HepG2 (cell line): ENCODE measurements around the gene ADGRG1. TPM values are rescaled to one million over a fixed set of nuclear protein-coding genes. Genes with fewer than 3 reads are reported as not detected.

Source experiments
- ATAC-seq: fragments of 200-7000 bp; cut with Tn5 transposase; 3 replicates; pipeline ENCODE4 v1.9.1; 2020; ENCODE audit warnings: mild to moderate bottlenecking, moderate library complexity
- BruUV-seq: library from RNA; stranded (reverse); fragments of 400-500 nt; replicated peaks from 2 replicates; lab custom pipeline; 2021; lab: Mats Ljungman, UMichigan
- CTCF ChIA-PET: fragments of 300-600 bp; formaldehyde crosslinking; extraction: SDS; loops from one replicate; lab custom pipeline; 2021; ENCODE audit warnings: low total read pairs, inconsistent platforms, low intra/inter-chr PET ratio; lab: Yijun Ruan, JAX
- POLR2A ChIA-PET: fragments of 350-600 bp; sonication (Branson Sonifier 250); formaldehyde crosslinking; loops from one replicate; lab custom pipeline; 2020; ENCODE audit warnings: antibody characterized with exemption, inconsistent platforms; lab: Yijun Ruan, JAX
- DNase-seq: peaks from one replicate; pipeline ENCODE4 v3.0.0-alpha.2; 2015; ENCODE audit warnings: low spot score
- FAIRE-seq: peaks from 3 replicates; lab custom pipeline; 2011; peaks lifted over from hg19 to GRCh38; lab: Jason Lieb, UNC
- H2AFZ ChIP-seq: one replicate; pipeline ENCODE4 v1.6.1; 2011; ENCODE audit warnings: low read length, inconsistent platforms
- H3K27ac ChIP-seq: fragments of 300-600 bp; 3 replicates; pipeline ENCODE4 v1.8.0; 2011; ENCODE audit warnings: mixed run types, mild to moderate bottlenecking, mixed read lengths, low read length, inconsistent platforms; ENCODE audit not compliant: insufficient read depth; ENCODE audit errors: extremely low read length
- H3K27me3 ChIP-seq, 2 experiments: fragments of 200-600 bp in 1 of 2; 2 replicates in 1 of 2; 3 replicates in 1 of 2; pipeline versions ENCODE4 v1.6.0 to v1.8.0; 2011; ENCODE audit warnings: low read length in 2 of 2, mild to moderate bottlenecking in 2 of 2, moderate library complexity in 2 of 2, inconsistent platforms in 1 of 2; ENCODE audit not compliant: insufficient read depth in 2 of 2, control insufficient read depth in 1 of 2
- H3K36me3 ChIP-seq, 2 experiments: fragments of 200-600 bp in 1 of 2; replicated peaks in 1 of 2; 2 replicates in 1 of 2; 3 replicates in 1 of 2; pipeline versions ENCODE4 v1.5.1 to v1.8.0; 2011; ENCODE audit warnings: low read length in 2 of 2, inconsistent platforms in 1 of 2; ENCODE audit not compliant: insufficient read depth in 2 of 2, control insufficient read depth in 1 of 2
- H3K4me1 ChIP-seq: 2 replicates; pipeline ENCODE4 v1.5.1; 2012; ENCODE audit warnings: low read length, inconsistent platforms; ENCODE audit not compliant: insufficient read depth
- H3K4me2 ChIP-seq: 2 replicates; pipeline ENCODE4 v1.6.0; 2011; ENCODE audit warnings: low read depth, low read length, inconsistent platforms
- H3K4me3 ChIP-seq, 3 experiments: fragments of 200-600 bp in 1 of 3; sonication (generic), shearing (Covaris generic) in 1 of 3; replicated peaks in 1 of 3; 2 replicates each; pipeline ENCODE4 v1.5.1; 2011 to 2016; ENCODE audit warnings: low read length in 3 of 3, inconsistent platforms in 2 of 3, low read depth in 2 of 3, mild to moderate bottlenecking in 2 of 3, control low read depth in 1 of 3, mixed read lengths in 1 of 3; ENCODE audit not compliant: insufficient read depth in 1 of 3
- H3K79me2 ChIP-seq: one replicate; pipeline ENCODE4 v1.6.1; 2011; ENCODE audit warnings: low read length, inconsistent platforms; ENCODE audit not compliant: insufficient read depth
- H3K9ac ChIP-seq: 2 replicates; pipeline ENCODE4 v1.6.0; 2011; ENCODE audit warnings: mild to moderate bottlenecking, low read depth, low read length, inconsistent platforms; ENCODE audit not compliant: insufficient read depth
- H3K9me3 ChIP-seq: 2 replicates; pipeline ENCODE4 v1.5.1; 2012; ENCODE audit warnings: mild to moderate bottlenecking, low read length
- H4K20me1 ChIP-seq: 2 replicates; pipeline ENCODE4 v1.6.0; 2011; ENCODE audit warnings: inconsistent platforms, mild to moderate bottlenecking, low read length, moderate library complexity; ENCODE audit not compliant: insufficient read depth
- DMAP1 ChIP-seq: IDR thresholded peaks from 2 replicates; pipeline ENCODE4 v1.6.1; 2016
- HMGA1 ChIP-seq: sonication (generic); formaldehyde crosslinking; conservative IDR thresholded peaks from 2 replicates; pipeline ENCODE4 v1.4.0; 2020; ENCODE audit warnings: missing genetic modification reagents
- KLF16 ChIP-seq, 2 experiments: sonication (generic) in 1 of 2; formaldehyde crosslinking in 1 of 2; IDR thresholded peaks; 2 replicates each; pipeline versions ENCODE4 v1.6.1 to v1.8.0; 2016 to 2023; ENCODE audit warnings: missing genetic modification reagents in 2 of 2, missing compliant biosample characterization in 1 of 2
- TBP ChIP-seq: sonication (generic); formaldehyde crosslinking; IDR thresholded peaks from 2 replicates; pipeline ENCODE4 v1.5.0; 2020; ENCODE audit warnings: missing genetic modification reagents
- ZNF772 ChIP-seq: sonication (generic); formaldehyde crosslinking; IDR thresholded peaks from 2 replicates; pipeline ENCODE4 v1.5.0; 2020; ENCODE audit warnings: mild to moderate bottlenecking, missing genetic modification reagents
- ZNF790 ChIP-seq: sonication (generic); formaldehyde crosslinking; IDR thresholded peaks from 2 replicates; pipeline ENCODE4 v1.8.0; 2022; ENCODE audit warnings: missing genetic modification reagents, mild to moderate bottlenecking, borderline replicate concordance
- ZSCAN29 ChIP-seq: sonication (generic); formaldehyde crosslinking; conservative IDR thresholded peaks from 2 replicates; pipeline ENCODE4 v1.4.0; 2020; ENCODE audit warnings: mild to moderate bottlenecking, missing genetic modification reagents
- WGBS: methylation state at CpG from one replicate; pipeline ENCODE4 v1.1.6; 2017; ENCODE audit warnings: low lambda C conversion rate; 5-methylcytosine and 5-hydroxymethylcytosine counted together
- in situ Hi-C: cut with HindIII; loops from 2 replicates; pipeline ENCODE4 v1.10.0; 2017; ENCODE audit warnings: low pct_unique_long_range_greater_than_20kb; ENCODE audit not compliant: extremely low pct_ligation_motif_present
- intact Hi-C: fragments of 100-400 bp; cut with micrococcal nuclease; formaldehyde crosslinking; loops from one replicate; pipeline ENCODE4 v1.10.0; 2022; ENCODE audit not compliant: unreplicated experiment
- polyA plus RNA-seq, 8 experiments: library from polyadenylated mRNA; depleted of rRNA in 3 of 8; stranded (reverse) in 7 of 8; unstranded in 1 of 8; fragments of >200 nt; fragmentation: Illumina TruSeq in 4 of 8; extraction: Trizol in 4 of 8; gene quantifications; 2 replicates each; pipeline versions ENCODE4 v1.2.1 to v1.2.3, GENCODE V29; 2011 to 2016; ENCODE audit warnings: low read depth in 4 of 8, missing spikeins in 1 of 8, mixed read lengths in 1 of 8; ENCODE audit not compliant: insufficient read depth in 1 of 8
- total RNA-seq, 5 experiments: library from RNA; depleted of rRNA; stranded (reverse); fragments of >200 nt; fragmentation: Illumina TruSeq; extraction: Trizol; gene quantifications; 2 replicates each; pipeline ENCODE4 v1.2.3, GENCODE V29; 2016; ENCODE audit warnings: low read depth in 1 of 5
- TF ChIP-seq, protein P1 (sequence below): sonication (generic); formaldehyde crosslinking; conservative IDR thresholded peaks from 2 replicates; pipeline ENCODE4 v1.8.0; 2022; ENCODE audit warnings: low read depth, missing genetic modification reagents
- TF ChIP-seq, protein P2 (sequence below): sonication (generic); formaldehyde crosslinking; IDR thresholded peaks from 2 replicates; pipeline ENCODE4 v1.8.1; 2023; ENCODE audit warnings: missing genetic modification reagents, mild to moderate bottlenecking, borderline replicate concordance
- TF ChIP-seq, protein P3 (sequence below): sonication (generic); formaldehyde crosslinking; IDR thresholded peaks from 2 replicates; pipeline ENCODE4 v1.4.0; 2020; ENCODE audit warnings: missing genetic modification reagents, borderline replicate concordance
- TF ChIP-seq, protein P4 (sequence below): sonication (generic); formaldehyde crosslinking; IDR thresholded peaks from 2 replicates; pipeline ENCODE4 v1.4.0; 2020; ENCODE audit warnings: missing genetic modification reagents

The ADGRG1 gene
- total and polyA plus RNA-seq, 2 of the 13 experiments (the other 11 are each of a cell fraction or from before 2014, with no cell fraction given): 2.7 to 5.9 TPM

DNA sequence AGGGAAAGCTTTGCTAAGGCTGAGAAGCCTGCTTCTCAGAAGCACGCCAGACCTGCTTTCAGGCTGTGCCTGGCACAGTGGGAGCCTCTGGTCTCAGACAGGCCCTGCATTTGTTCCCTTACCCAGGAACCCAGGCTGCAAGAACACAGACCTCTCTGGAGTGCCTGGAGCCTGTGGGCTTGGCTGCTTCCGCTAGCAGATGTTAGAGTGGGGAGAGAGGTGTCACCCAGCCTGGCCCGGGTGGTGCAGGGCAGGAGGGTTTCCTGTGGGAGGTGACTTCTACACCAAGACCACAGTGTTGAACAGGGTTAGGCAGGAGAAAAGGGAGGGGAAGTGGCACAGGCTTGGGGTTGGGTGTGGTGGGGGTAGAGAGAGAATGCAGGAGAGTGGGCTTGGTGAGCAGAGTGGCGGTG lies 35.8 kb upstream of the ADGRG1 start:
- H3K9ac ChIP-seq: no peak overlapping the region
- no peak overlapping the region for H3K4me3 ChIP-seq
- H3K27ac ChIP-seq: no peak overlapping the region
- H3K79me2 ChIP-seq: no peaks in the 10 kb centered on the region
- intact Hi-C loops (loop anchor here (5.0 kb wide), 1 partner anchor 145 kb away; the partner anchor contains the start of gene KATNB1), in situ Hi-C loops (no loop called here)
- 35% methylated on average over 4 of the region's 4 CpGs for WGBS
- peaks cover 9% of the 10 kb centered on the region; the same call in 1 of the 2 replicates for H3K4me1 ChIP-seq
- H3K9me3 ChIP-seq: no peaks in the 10 kb centered on the region
- BruUV-seq: no TSS peak
- H3K27me3 ChIP-seq: no peaks in the 10 kb centered on the region; a peak in 1 of 5 replicates
- TF ChIP-seq ZNF772 (CRISPR knock-in tag) (no peak), TBP (no peak), DMAP1 (CRISPR knock-in tag) (no peak), ZNF790 (CRISPR knock-in tag) (no peak), HMGA1 (CRISPR knock-in tag) (no peak), KLF16 (CRISPR knock-in tag; IDR thresholded peaks at IDR 0.05) (no peak), ZSCAN29 (no peak)
- TF ChIP-seq, protein P1, sequence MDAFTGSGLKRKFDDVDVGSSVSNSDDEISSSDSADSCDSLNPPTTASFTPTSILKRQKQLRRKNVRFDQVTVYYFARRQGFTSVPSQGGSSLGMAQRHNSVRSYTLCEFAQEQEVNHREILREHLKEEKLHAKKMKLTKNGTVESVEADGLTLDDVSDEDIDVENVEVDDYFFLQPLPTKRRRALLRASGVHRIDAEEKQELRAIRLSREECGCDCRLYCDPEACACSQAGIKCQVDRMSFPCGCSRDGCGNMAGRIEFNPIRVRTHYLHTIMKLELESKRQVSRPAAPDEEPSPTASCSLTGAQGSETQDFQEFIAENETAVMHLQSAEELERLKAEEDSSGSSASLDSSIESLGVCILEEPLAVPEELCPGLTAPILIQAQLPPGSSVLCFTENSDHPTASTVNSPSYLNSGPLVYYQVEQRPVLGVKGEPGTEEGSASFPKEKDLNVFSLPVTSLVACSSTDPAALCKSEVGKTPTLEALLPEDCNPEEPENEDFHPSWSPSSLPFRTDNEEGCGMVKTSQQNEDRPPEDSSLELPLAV (CRISPR knock-in tag): no peak
- TF ChIP-seq, protein P2, sequence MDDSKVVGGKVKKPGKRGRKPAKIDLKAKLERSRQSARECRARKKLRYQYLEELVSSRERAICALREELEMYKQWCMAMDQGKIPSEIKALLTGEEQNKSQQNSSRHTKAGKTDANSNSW (CRISPR knock-in tag): no peak
- TF ChIP-seq, protein P3, sequence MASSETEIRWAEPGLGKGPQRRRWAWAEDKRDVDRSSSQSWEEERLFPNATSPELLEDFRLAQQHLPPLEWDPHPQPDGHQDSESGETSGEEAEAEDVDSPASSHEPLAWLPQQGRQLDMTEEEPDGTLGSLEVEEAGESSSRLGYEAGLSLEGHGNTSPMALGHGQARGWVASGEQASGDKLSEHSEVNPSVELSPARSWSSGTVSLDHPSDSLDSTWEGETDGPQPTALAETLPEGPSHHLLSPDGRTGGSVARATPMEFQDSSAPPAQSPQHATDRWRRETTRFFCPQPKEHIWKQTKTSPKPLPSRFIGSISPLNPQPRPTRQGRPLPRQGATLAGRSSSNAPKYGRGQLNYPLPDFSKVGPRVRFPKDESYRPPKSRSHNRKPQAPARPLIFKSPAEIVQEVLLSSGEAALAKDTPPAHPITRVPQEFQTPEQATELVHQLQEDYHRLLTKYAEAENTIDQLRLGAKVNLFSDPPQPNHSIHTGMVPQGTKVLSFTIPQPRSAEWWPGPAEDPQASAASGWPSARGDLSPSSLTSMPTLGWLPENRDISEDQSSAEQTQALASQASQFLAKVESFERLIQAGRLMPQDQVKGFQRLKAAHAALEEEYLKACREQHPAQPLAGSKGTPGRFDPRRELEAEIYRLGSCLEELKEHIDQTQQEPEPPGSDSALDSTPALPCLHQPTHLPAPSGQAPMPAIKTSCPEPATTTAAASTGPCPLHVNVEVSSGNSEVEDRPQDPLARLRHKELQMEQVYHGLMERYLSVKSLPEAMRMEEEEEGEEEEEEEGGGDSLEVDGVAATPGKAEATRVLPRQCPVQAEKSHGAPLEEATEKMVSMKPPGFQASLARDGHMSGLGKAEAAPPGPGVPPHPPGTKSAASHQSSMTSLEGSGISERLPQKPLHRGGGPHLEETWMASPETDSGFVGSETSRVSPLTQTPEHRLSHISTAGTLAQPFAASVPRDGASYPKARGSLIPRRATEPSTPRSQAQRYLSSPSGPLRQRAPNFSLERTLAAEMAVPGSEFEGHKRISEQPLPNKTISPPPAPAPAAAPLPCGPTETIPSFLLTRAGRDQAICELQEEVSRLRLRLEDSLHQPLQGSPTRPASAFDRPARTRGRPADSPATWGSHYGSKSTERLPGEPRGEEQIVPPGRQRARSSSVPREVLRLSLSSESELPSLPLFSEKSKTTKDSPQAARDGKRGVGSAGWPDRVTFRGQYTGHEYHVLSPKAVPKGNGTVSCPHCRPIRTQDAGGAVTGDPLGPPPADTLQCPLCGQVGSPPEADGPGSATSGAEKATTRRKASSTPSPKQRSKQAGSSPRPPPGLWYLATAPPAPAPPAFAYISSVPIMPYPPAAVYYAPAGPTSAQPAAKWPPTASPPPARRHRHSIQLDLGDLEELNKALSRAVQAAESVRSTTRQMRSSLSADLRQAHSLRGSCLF: no peak
- TF ChIP-seq, protein P4, sequence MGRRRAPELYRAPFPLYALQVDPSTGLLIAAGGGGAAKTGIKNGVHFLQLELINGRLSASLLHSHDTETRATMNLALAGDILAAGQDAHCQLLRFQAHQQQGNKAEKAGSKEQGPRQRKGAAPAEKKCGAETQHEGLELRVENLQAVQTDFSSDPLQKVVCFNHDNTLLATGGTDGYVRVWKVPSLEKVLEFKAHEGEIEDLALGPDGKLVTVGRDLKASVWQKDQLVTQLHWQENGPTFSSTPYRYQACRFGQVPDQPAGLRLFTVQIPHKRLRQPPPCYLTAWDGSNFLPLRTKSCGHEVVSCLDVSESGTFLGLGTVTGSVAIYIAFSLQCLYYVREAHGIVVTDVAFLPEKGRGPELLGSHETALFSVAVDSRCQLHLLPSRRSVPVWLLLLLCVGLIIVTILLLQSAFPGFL (CRISPR knock-in tag): no peak
- H3K4me2 ChIP-seq: no peak overlapping the region
- POLR2A ChIA-PET: no interaction called here
- H2AFZ ChIP-seq: no peak overlapping the region
- H3K36me3 ChIP-seq: no peaks in the 10 kb centered on the region
- no peaks in the 10 kb centered on the region for H4K20me1 ChIP-seq
- ATAC-seq (no peak), FAIRE-seq (no peak), DNase-seq (no peak)
- CTCF ChIA-PET: interaction anchor here (17.5 kb wide), 1 partner anchor 57 kb away, joined by 571 read pairs; no protein-coding TSS in a partner anchor
